Epithelial cell of esophagus (primary cell): ENCODE data around the gene SNX11.
A peak's percentile ranks its signal among the peaks of the same experiment; 100 is the strongest.

Experiments used
- DNase-seq: peaks from one replicate; pipeline ENCODE4 v3.0.0; 2010; ENCODE audit warnings: low read depth
- H3K4me3 ChIP-seq: 2 replicates; pipeline ENCODE4 v1.5.1; 2011; ENCODE audit warnings: mild to moderate bottlenecking, low read length, control low read depth
- CTCF ChIP-seq: IDR thresholded peaks from 2 replicates; pipeline ENCODE4 v1.5.1; 2011; ENCODE audit warnings: low read depth, mild to moderate bottlenecking, low read length, control low read depth, inconsistent platforms; ENCODE audit not compliant: insufficient read depth; ENCODE audit errors: missing control alignments

SNX11 gene

GRCh38 chr17:48152289-48152688 lies 44.7 kb downstream of the SNX11 start:
- H3K4me3 ChIP-seq, result no peak overlapping the region
- no peak for DNase-seq
- no peak for TF ChIP-seq CTCF

GRCh38 chr17:48153691-48154358 lies 46.3 kb downstream of the SNX11 start:
- peak; percentile 46 for TF ChIP-seq CTCF
- DNase-seq, result peak; percentile 26
- H3K4me3 ChIP-seq, result no peak overlapping the region

GRCh38 chr17:48155889-48156611 lies 48.5 kb downstream of the SNX11 start:
- DNase-seq, result no peak
- H3K4me3 ChIP-seq, result no peak overlapping the region
- no peak for TF ChIP-seq CTCF

GRCh38 chr17:48159232-48159631 lies 51.7 kb downstream of the SNX11 start:
- DNase-seq, result no peak
- H3K4me3 ChIP-seq, result no peak overlapping the region
- TF ChIP-seq CTCF, result no peak

GRCh38 chr17:48160177-48161081 lies 52.9 kb downstream of the SNX11 start:
- H3K4me3 ChIP-seq, result no peak overlapping the region
- DNase-seq, result no peak
- TF ChIP-seq CTCF, result no peak

GRCh38 chr17:48161127-48161905 lies 53.8 kb downstream of the SNX11 start:
- DNase-seq, result no peak
- no peak overlapping the region for H3K4me3 ChIP-seq
- no peak for TF ChIP-seq CTCF
